Activated B cell treated with CpG ODN at 0.5 μM for 24 hours (primary cell): ENCODE measurements around the gene HLA-DOB. TPM values are rescaled to one million over a fixed set of nuclear protein-coding genes. Genes with fewer than 3 reads are reported as not detected.

Source experiments
- ATAC-seq: fragments of 200-7000 bp; cut with Tn5 transposase; one replicate; pipeline ENCODE4 v1.10.0; 2021; ENCODE audit warnings: low read depth, mild to moderate bottlenecking, moderate library complexity
- CTCF ChIA-PET: fragments of 350-600 bp; sonication (Branson Sonifier 250); formaldehyde crosslinking; loops from one replicate; lab custom pipeline; 2021; ENCODE audit warnings: antibody characterized with exemption; lab: Charles Lee
- POLR2A ChIA-PET: fragments of 350-600 bp; sonication (Branson Sonifier 250); formaldehyde crosslinking; loops from one replicate; lab custom pipeline; 2021; ENCODE audit warnings: antibody characterized with exemption; lab: Charles Lee
- DNase-seq: peaks from one replicate; pipeline ENCODE4 v3.0.0; 2022
- H3K27ac Mint-ChIP-seq: one replicate; pipeline ENCODE4 v1.8.0; 2020; ENCODE audit warnings: mixed read lengths
- H3K27me3 Mint-ChIP-seq: one replicate; pipeline ENCODE4 v1.8.0; 2021; ENCODE audit warnings: mixed read lengths
- H3K36me3 Mint-ChIP-seq: one replicate; pipeline ENCODE4 v1.8.0; 2021; ENCODE audit warnings: low read depth, mixed read lengths
- H3K4me1 Mint-ChIP-seq: one replicate; pipeline ENCODE4 v1.8.0; 2021; ENCODE audit warnings: mixed read lengths
- H3K4me3 Mint-ChIP-seq: one replicate; pipeline ENCODE4 v1.8.0; 2020; ENCODE audit warnings: mild to moderate bottlenecking, mixed read lengths
- H3K9me3 Mint-ChIP-seq: one replicate; pipeline ENCODE4 v1.8.0; 2020; ENCODE audit warnings: mixed read lengths
- intact Hi-C: fragments of 100-400 bp; cut with micrococcal nuclease; formaldehyde crosslinking; loops from one replicate; pipeline ENCODE4 v1.15.1; 2024
- total RNA-seq: library from RNA; stranded (reverse); gene quantifications from 2 replicates; pipeline ENCODE4 v1.2.3, GENCODE V29; 2022
- TF ChIP-seq, protein P1 (sequence below): fragments of 200-600 bp; IDR thresholded peaks from one replicate; pipeline ENCODE4 v1.8.0; 2022; ENCODE audit warnings: antibody characterized with exemption, mild to moderate bottlenecking

HLA-DOB gene
- total RNA-seq, 1 donor from 2014 or later, result 101 TPM

DNA sequence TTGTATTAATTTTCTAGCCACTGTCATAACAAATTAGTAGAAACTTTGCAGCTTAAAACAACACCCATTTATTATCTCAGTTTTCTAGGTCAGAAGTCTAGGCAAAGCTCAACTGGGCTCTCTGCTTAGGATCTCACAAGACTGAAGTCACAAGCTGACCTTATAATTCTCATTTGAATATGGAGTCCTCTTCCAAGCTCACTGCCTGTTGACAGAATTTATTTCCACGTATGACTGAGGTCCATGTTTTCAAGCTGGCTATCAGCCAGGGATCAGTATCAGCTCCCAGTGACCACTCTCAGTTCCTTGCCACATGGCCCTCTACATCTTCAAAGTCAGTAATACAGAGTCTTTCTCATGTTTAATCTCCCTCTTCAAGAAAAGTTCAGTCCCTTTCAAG lies 41.7 kb downstream of the HLA-DOB start:
- ChIA-PET CTCF (interaction anchor here (1.1 kb wide), 1 partner anchor 11 kb away, joined by 3 read pairs; no protein-coding TSS in a partner anchor), POLR2A (no interaction called here)
- Mint-ChIP-seq H3K4me1 (peaks cover 7% of the 10 kb centered on the region), H3K27ac (no peak overlapping the region), H3K27me3 (peaks cover 4% of the 10 kb centered on the region), H3K36me3 (no peaks in the 10 kb centered on the region), H3K9me3 (no peaks in the 10 kb centered on the region), H3K4me3 (no peak overlapping the region)
- TF ChIP-seq, protein P1, sequence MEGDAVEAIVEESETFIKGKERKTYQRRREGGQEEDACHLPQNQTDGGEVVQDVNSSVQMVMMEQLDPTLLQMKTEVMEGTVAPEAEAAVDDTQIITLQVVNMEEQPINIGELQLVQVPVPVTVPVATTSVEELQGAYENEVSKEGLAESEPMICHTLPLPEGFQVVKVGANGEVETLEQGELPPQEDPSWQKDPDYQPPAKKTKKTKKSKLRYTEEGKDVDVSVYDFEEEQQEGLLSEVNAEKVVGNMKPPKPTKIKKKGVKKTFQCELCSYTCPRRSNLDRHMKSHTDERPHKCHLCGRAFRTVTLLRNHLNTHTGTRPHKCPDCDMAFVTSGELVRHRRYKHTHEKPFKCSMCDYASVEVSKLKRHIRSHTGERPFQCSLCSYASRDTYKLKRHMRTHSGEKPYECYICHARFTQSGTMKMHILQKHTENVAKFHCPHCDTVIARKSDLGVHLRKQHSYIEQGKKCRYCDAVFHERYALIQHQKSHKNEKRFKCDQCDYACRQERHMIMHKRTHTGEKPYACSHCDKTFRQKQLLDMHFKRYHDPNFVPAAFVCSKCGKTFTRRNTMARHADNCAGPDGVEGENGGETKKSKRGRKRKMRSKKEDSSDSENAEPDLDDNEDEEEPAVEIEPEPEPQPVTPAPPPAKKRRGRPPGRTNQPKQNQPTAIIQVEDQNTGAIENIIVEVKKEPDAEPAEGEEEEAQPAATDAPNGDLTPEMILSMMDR, result no peak
- ATAC-seq (no peak), DNase-seq (no peak)
- intact Hi-C loops, result no loop called here

DNA sequence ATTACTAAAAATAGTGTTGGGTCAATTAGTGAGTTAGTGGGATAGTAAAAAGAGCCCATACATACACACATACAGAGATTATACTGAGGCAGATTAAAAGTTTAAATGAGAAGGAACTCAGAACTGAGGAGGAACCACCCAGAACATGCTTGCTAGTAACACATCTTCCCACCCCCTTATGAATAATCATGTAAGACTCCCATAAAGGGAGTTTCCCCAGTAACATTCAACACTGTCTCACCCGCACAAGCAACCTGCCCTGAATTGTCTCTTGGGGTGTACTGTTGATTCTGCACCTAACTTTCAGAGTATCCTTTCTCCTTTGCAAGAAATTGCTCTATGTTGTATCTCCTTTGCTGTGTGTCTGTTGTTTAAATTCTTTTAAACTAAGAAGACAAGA lies 42.4 kb downstream of the HLA-DOB start:
- peaks cover 7% of the 10 kb centered on the region for H3K4me1 Mint-ChIP-seq
- ATAC-seq (peak; percentile 89), DNase-seq (no peak)
- intact Hi-C loops, result loop anchor here (5.0 kb wide), 1 partner anchor 52 kb away; no protein-coding TSS in a partner anchor
- ChIA-PET POLR2A (no interaction called here), CTCF (interaction anchor here (1.1 kb wide), 1 partner anchor 11 kb away, joined by 3 read pairs; no protein-coding TSS in a partner anchor)
- H3K9me3 Mint-ChIP-seq, result no peaks in the 10 kb centered on the region
- no peak overlapping the region for H3K27ac Mint-ChIP-seq
- peaks cover 6% of the 10 kb centered on the region for H3K27me3 Mint-ChIP-seq
- TF ChIP-seq, protein P1, result no peak
- no peak overlapping the region for H3K4me3 Mint-ChIP-seq
- no peaks in the 10 kb centered on the region for H3K36me3 Mint-ChIP-seq

DNA sequence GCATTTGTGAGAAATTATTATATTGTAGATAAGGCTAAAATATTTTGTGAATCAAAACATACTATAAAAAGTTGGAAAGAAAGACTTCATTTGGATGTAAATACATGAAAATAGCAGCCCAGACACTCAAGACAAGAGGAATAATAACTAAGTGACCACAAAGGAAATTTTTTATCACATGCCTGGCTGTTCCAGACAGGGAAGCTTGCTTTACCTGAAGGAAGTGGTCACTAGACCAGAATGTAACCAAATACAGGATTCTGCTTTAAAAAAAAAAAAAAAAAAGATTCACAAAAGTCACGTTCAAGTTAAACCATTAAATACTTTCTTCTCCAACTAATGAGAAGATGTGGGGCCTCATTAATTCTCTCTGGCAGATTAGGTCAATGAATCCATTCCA lies 44.1 kb downstream of the HLA-DOB start:
- Mint-ChIP-seq H3K27ac (no peak overlapping the region), H3K4me3 (no peak overlapping the region), H3K4me1 (peaks cover 7% of the 10 kb centered on the region), H3K27me3 (peaks cover 6% of the 10 kb centered on the region), H3K9me3 (no peaks in the 10 kb centered on the region), H3K36me3 (no peaks in the 10 kb centered on the region)
- no peak for ATAC-seq
- TF ChIP-seq, protein P1, result no peak
- DNase-seq, result no peak
- ChIA-PET POLR2A (no interaction called here), CTCF (no interaction called here)
- intact Hi-C loops, result loop anchor here (5.0 kb wide), 1 partner anchor 50 kb away; no protein-coding TSS in a partner anchor

DNA sequence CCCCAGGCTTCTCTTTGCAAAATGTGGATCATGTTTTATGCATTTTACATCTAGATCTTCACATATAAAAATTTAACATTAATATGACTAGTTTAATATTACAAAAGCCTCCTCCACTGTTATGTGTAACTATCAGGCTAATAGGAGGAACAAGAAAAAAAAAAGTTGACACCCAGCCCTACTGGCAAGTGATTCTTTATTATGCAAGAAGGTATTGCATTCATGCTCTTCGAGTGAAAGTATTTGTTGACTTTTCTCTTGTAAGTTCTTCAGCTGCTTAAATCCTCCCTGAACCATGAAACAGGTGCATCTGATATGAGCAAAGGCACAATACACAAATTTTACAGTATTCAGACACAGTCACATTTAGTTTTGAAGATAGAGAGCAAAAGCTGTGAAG lies 52.8 kb downstream of the HLA-DOB start:
- Mint-ChIP-seq H3K36me3 (peaks cover 3% of the 10 kb centered on the region), H3K9me3 (no peaks in the 10 kb centered on the region), H3K27me3 (peaks cover 16% of the 10 kb centered on the region), H3K4me3 (no peak overlapping the region), H3K4me1 (peaks cover 3% of the 10 kb centered on the region), H3K27ac (no peak overlapping the region)
- ChIA-PET CTCF (no interaction called here), POLR2A (interaction anchor here (0.5 to 0.6 kb wide), 3 partner anchors 74 to 99 kb away, joined by 3 to 20 read pairs (median 3); partner anchors contain the start of gene HLA-DQB1)
- DNase-seq (no peak), ATAC-seq (no peak)
- TF ChIP-seq, protein P1, result no peak
- intact Hi-C loops, result no loop called here

DNA sequence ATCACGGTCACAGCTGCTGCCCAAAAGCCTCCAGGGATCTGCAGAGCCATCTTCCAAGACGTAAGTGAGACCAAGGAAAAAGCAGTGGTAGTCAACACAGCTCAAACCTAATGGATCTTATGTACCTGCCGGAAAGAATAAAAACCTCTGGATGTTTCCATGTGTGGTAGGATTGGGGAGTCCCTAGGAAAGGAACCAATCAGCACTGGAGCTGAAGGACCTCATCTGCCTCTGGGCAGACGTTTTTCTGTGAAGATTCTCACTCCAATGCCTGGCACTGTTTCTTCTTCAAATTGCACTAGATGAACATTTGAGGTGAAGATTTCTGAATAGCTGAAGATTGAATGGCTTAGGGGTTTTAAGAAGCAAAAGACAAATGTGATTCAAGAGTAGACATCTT lies 53.4 kb downstream of the HLA-DOB start, which contains the start of gene HLA-DQB2:
Gene HLA-DQB2, minus strand, starts transcription at position 112 of the 400 bp plus-strand sequence. Its CDS starts 62 bp downstream, at position 50.
- CTCF ChIA-PET, result no interaction called here
- ATAC-seq (peak; percentile 50), DNase-seq (no peak)
- TF ChIP-seq, protein P1, result no peak
- Mint-ChIP-seq H3K9me3 (no peaks in the 10 kb centered on the region), H3K4me3 (peak within 1 kb of the TSS; percentile 48), H3K36me3 (peaks cover 3% of the 10 kb centered on the region), H3K27me3 (peaks cover 16% of the 10 kb centered on the region), H3K4me1 (peaks cover 3% of the 10 kb centered on the region), H3K27ac (peak within 1 kb of the TSS; percentile 27)
- intact Hi-C loops, result no loop called here
- POLR2A ChIA-PET, result interaction anchor here (0.5 to 0.6 kb wide), 3 partner anchors 13 to 98 kb away, joined by 3 to 4 read pairs (median 3); no protein-coding TSS in a partner anchor

Other genes with a start within 250 kb of the HLA-DOB start
- 621 and 630 TPM in 2 replicates for gene HLA-DRB1, start 227.2 kb downstream of the HLA-DOB start, total RNA-seq
- 628 and 664 TPM in 2 replicates for gene HLA-DQA1, start 179.6 kb downstream of the HLA-DOB start, total RNA-seq
- gene HLA-DQB1, start 150.3 kb downstream of the HLA-DOB start, total RNA-seq, result 262 and 310 TPM in 2 replicates
- 231 and 237 TPM in 2 replicates for gene HLA-DQA2, start 75.6 kb downstream of the HLA-DOB start, total RNA-seq
- 95.7 and 107 TPM in 2 replicates for gene HLA-DQB2, start 53.5 kb downstream of the HLA-DOB start, total RNA-seq
- gene TAP2, start 21.7 kb upstream of the HLA-DOB start, total RNA-seq, result 141 and 172 TPM in 2 replicates
- 182 and 194 TPM in 2 replicates for gene PSMB8, start 27.0 kb upstream of the HLA-DOB start, total RNA-seq
- 148 and 151 TPM in 2 replicates for gene TAP1, start 36.7 kb upstream of the HLA-DOB start, total RNA-seq
- 198 and 223 TPM in 2 replicates for gene PSMB9, start 37.2 kb upstream of the HLA-DOB start, total RNA-seq
- gene HLA-DMB, start 124.0 kb upstream of the HLA-DOB start, total RNA-seq, result 341 and 365 TPM in 2 replicates
- 371 and 387 TPM in 2 replicates for gene HLA-DMA, start 136.1 kb upstream of the HLA-DOB start, total RNA-seq
- 347 and 370 TPM in 2 replicates for gene BRD2, start 151.6 kb upstream of the HLA-DOB start, total RNA-seq
- 153 and 167 TPM in 2 replicates for gene HLA-DOA, start 192.6 kb upstream of the HLA-DOB start, total RNA-seq